ENCODE data around the gene ATG10.
"Not testable (repeated sequence)": the region's sequence is repeated elsewhere in the genome, so short reads cannot be mapped to it uniquely, and the experiment has no call there.

GRCh38 chr5:82009869-82010268 is 38.0 kb downstream of the ATG10 start:
- not testable (repeated sequence) for TF ChIP-seq CTCF, POLR2A (IDR thresholded peaks at IDR 0.05)

Measured in uterus (tissue), 2 donors.